ENCODE measurements around the gene SPINK14.

Gene SPINK14

DNA sequence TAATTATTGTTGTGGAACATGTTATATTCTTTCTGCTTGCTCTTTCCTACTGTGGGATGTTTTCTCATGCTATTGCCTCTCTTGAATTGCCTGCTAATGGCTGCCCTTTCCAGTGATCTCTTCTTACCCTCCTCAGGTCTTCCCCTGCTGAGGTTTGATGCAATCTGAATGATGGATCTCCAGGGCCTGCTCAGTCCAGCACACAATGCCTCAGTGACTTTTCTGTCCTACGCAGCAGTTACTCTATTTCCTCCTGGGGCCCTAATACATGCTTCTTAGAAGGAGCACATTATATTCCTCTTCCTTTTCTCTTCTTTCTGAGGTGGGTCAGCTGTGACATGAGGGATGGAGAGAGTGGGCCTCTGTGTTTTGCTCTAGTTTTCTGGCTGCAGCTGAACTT lies at the start of gene SPINK14:
SPINK14 (plus strand) TSS at position 301 of the 400 bp plus-strand sequence. CDS start 1,187 bp downstream, outside the sequence.
- DNase-seq, result no peak
- in situ Hi-C loops (cut with HindIII; ENCODE audit: low pct_ligation_motif_present, low pct_unique_long_range_greater_than_20kb, low sequenced_read_pairs), result no loop called here

- DNase-seq, result no peak
- in situ Hi-C loops (cut with HindIII; ENCODE audit: low pct_ligation_motif_present, low pct_unique_long_range_greater_than_20kb, low sequenced_read_pairs), result no loop called here
Observed at GRCh38 chr5:148120317-148120716, 48.0 kb upstream of the SPINK14 start.

DNA sequence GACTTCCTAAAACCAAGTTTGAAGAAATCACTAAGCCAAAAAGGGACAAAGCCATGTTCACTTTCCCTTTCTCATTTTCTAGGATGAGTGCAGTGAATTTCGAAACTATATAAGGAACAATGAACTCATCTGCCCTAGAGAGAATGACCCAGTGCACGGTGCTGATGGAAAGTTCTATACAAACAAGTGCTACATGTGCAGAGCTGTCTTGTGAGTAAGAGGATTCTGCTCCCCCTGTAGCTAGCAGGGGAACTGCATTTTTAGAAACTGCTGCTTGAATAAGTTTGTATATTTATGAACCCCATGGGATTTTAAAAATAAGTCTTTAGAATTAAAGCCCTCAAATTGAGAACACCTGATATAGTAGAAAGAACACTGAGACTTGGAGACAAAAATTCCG lies 42.7 kb upstream of the SPINK14 start:
- in situ Hi-C loops (cut with HindIII; ENCODE audit: low pct_ligation_motif_present, low pct_unique_long_range_greater_than_20kb, low sequenced_read_pairs), result no loop called here
- peak; percentile 7 for DNase-seq

GRCh38 chr5:148135091-148136048 lies 33.0 kb upstream of the SPINK14 start:
- in situ Hi-C loops (cut with HindIII; ENCODE audit: low pct_ligation_motif_present, low pct_unique_long_range_greater_than_20kb, low sequenced_read_pairs), result no loop called here
- DNase-seq, result no peak

DNA sequence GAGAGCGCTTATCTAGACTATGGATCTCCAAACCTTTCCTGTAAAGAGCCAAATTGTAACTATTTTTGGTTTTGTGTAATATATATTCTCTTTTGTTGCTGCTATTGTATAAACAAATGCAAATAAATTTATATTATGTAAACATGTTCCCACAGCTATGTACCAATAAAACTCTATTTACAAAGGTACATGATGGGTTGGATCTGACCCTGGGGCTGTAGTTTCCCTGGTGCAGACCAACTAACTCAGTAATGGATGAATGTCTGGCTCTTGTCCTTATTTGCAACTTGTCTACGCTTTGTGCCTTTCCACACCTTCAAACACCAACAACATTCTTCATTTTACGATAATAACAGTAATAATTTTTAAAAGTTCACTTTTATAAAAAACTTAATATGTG lies 27.5 kb upstream of the SPINK14 start:
- in situ Hi-C loops (cut with HindIII; ENCODE audit: low pct_ligation_motif_present, low pct_unique_long_range_greater_than_20kb, low sequenced_read_pairs), result no loop called here
- DNase-seq, result no peak

DNA sequence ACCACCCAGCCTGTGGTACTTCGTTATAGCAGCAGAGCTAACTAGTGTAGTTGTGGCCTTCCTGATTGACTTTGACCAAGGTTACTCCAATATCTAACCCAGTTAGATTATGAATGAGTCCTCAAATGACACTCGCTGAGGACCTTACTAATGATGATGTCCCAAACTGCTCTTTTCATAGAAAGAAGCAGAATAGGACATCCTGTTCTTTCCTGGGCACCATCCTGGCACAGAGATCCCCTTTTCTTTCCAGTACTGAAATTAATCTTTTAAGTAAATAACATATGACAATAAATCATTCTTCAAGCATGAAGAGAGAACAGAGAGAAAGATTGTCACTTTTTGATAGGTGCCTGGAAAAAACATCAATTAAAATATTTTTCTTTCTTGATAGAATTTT lies 26.7 kb upstream of the SPINK14 start:
- no peak for DNase-seq
- in situ Hi-C loops (cut with HindIII; ENCODE audit: low pct_ligation_motif_present, low pct_unique_long_range_greater_than_20kb, low sequenced_read_pairs), result no loop called here

GRCh38 chr5:148145916-148146315 lies 22.4 kb upstream of the SPINK14 start:
- in situ Hi-C loops (cut with HindIII; ENCODE audit: low pct_ligation_motif_present, low pct_unique_long_range_greater_than_20kb, low sequenced_read_pairs), result no loop called here
- DNase-seq, result no peak

DNA sequence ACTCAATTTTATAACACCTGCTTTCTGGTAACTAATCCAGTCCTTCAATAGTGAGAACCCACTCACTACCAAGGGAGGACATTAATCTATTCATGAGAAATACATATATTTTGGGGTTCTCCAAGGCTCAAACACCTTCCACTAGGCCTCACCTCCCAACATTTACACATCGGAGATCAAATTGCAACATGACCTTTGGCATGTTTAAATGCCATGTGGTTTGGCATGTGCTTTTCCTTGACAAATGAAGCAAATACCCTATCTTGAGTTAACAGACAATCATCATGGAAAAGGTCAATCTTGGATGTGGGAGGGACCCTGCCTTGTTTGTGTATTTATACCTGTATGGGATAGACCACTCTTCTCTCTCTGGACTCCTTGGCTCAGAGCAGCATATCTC lies 21.9 kb upstream of the SPINK14 start:
- in situ Hi-C loops (cut with HindIII; ENCODE audit: low pct_ligation_motif_present, low pct_unique_long_range_greater_than_20kb, low sequenced_read_pairs), result no loop called here
- DNase-seq, result no peak

GRCh38 chr5:148147415-148147814 lies 20.9 kb upstream of the SPINK14 start:
- in situ Hi-C loops (cut with HindIII; ENCODE audit: low pct_ligation_motif_present, low pct_unique_long_range_greater_than_20kb, low sequenced_read_pairs), result no loop called here
- DNase-seq, result no peak

GRCh38 chr5:148151872-148152271 lies 16.5 kb upstream of the SPINK14 start:
- in situ Hi-C loops (cut with HindIII; ENCODE audit: low pct_ligation_motif_present, low pct_unique_long_range_greater_than_20kb, low sequenced_read_pairs), result no loop called here
- no peak for DNase-seq

GRCh38 chr5:148152781-148153180 lies 15.6 kb upstream of the SPINK14 start:
- in situ Hi-C loops (cut with HindIII; ENCODE audit: low pct_ligation_motif_present, low pct_unique_long_range_greater_than_20kb, low sequenced_read_pairs), result no loop called here

DNA sequence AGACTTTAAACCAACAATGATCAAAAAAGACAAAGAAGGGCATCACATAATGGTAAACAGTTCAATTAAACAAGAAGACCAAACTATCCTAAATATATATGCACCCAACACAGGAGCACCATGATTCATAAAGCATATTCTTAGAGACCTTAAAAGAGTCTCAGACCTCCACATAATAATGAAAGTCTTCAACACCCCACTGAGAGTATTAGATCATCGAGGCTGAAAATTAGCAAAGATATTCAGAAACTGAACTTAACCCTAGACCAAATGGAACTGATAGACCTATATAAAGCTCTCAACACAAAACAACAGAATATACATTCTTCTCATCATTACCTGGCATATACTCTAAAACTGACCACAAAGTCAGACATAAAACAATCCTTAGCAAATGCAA lies 11.7 kb upstream of the SPINK14 start:
- no peak for DNase-seq
- in situ Hi-C loops (cut with HindIII; ENCODE audit: low pct_ligation_motif_present, low pct_unique_long_range_greater_than_20kb, low sequenced_read_pairs), result no loop called here

More at GRCh38 chr5:148152781-148153180, 15.6 kb upstream of the SPINK14 start:
- DNase-seq, result no peak

GRCh38 chr5:148162038-148162437 lies 6.3 kb upstream of the SPINK14 start:
- DNase-seq, result no peak
- in situ Hi-C loops (cut with HindIII; ENCODE audit: low pct_ligation_motif_present, low pct_unique_long_range_greater_than_20kb, low sequenced_read_pairs), result no loop called here

DNA sequence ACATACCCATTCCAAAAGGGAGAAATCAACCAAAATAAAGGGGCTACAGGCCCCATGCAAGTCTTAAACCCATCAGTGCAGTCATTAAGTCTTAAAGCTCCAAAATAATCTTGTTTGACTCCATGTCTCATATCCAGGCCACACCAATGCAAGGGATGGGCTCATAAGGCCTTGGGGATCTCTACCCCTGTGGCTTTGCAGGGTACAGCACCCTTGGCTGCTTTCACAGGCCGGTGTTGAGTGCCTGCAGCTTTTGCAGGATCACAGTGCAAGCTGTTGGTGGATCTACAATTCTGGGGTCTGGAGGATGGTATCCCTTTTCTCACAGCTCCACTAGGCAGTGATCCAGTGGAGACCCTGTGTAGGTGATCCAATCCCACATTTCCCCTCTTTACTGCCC lies 5.0 kb upstream of the SPINK14 start:
- DNase-seq, result no peak
- in situ Hi-C loops (cut with HindIII; ENCODE audit: low pct_ligation_motif_present, low pct_unique_long_range_greater_than_20kb, low sequenced_read_pairs), result no loop called here

DNA sequence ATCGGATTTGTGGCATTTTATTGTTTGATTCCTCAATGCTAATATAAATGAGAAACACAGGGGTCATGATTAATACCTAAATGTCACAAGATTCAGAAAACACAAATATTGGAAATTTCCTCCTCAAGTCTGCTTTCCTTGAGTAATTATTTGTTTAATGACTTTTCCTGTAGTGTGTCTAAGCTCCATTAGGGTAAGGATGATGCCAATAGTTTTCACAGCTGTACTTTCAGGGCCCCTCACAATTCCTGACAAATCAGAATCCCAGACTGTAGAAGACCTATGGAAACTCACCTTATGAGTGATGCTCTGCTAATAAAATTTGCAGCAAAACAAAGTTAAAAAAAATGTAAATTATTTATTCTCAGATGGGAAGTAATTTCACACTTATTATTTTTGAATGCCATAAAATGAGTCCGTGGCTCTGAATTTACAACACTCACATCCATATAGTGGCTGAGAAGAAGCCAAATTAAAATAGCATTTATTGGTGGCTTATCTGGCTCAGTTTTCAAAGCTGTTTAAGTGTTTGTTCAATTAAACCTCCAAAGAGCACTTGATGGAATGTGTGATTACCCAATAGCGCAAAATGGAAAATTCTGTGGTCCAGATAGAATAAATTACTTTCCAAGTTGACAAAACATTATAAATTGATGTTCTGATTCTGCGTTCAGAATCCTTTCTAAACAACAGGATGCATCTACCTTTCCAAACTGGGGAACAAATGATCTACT lies 1.6 kb upstream of the SPINK14 start:
- DNase-seq, result no peak
- in situ Hi-C loops (cut with HindIII; ENCODE audit: low pct_ligation_motif_present, low pct_unique_long_range_greater_than_20kb, low sequenced_read_pairs), result no loop called here

DNA sequence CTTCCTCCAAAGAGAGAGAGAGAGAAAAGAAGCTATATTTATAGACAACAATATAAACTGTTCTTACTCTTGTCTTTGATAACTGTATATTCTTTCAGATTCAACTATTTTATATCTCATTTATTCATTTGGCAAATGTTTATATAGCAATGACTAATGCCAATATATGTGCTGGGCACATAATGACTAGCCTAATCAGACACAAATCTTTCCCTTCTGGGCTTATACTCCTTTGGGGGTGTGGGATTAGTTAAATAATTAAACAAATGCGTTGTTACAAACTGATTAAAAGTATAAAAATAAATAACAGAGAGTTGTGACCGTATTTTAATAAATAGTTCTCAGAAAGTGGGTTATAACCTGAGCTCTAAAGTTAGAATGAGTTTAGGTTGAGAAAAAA lies 4.0 kb downstream of the SPINK14 start:
- in situ Hi-C loops (cut with HindIII; ENCODE audit: low pct_ligation_motif_present, low pct_unique_long_range_greater_than_20kb, low sequenced_read_pairs), result no loop called here
- no peak for DNase-seq

GRCh38 chr5:148176480-148176879 lies 8.1 kb downstream of the SPINK14 start:
- no peak for DNase-seq
- in situ Hi-C loops (cut with HindIII; ENCODE audit: low pct_ligation_motif_present, low pct_unique_long_range_greater_than_20kb, low sequenced_read_pairs), result no loop called here

DNA sequence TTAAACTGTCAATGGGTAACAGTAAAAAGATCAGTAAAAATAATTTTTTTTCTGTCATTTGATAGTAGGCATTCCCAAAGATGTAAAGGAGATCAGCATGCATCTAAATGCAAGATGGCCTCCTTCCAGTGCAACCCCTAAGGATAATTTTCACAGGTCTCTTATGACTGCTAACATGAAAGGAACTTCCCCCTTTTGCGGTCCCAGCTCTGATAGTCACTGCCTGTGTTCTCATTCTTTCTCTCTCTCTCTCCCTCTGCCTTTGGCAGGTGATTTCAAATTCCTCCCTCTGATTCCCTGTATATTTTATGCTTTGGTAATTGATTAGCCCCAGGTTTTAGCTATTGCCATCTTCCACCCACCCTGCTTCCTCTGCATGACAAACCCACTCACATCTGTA lies 8.9 kb downstream of the SPINK14 start:
- in situ Hi-C loops (cut with HindIII; ENCODE audit: low pct_ligation_motif_present, low pct_unique_long_range_greater_than_20kb, low sequenced_read_pairs), result no loop called here
- DNase-seq, result no peak

DNA sequence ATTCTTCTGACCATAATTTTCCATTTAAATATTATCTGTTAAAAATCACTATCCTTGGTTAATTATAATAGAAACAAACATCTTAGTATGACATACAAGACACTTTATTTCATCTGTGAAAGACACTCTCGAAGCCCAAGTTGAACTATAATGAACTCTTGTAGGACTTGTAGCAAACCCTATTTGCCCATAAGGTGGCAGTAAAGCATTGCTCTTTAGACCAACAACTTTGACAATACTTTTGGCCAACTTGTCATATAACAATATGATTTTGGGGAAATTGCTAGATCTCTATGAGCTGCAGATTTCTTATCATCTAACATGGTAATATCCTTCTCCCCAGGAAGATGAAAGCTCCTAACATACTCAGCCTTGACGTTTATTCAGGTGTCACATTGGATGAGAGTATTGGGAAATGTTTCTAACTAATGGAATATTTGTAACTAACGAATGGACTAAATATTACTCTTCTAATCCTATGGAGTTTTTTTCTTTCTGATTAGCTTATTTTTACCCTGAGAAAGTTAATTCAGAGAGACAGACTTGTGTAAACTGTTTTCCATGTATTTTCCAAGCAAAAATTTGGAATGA lies 11.0 kb downstream of the SPINK14 start:
- DNase-seq, result peak; percentile 52
- in situ Hi-C loops (cut with HindIII; ENCODE audit: low pct_ligation_motif_present, low pct_unique_long_range_greater_than_20kb, low sequenced_read_pairs), result no loop called here
